Suprapubic skin (tissue), 4 donors: Measurements from ENCODE around the gene FRMD4A.

Source experiments
- CTCF ChIP-seq, 2 donors: fragments of 200-600 bp in 1 of 2; fragments of 450-650 bp in 1 of 2; sonication (generic) in 1 of 2; IDR thresholded peaks; one replicate each; pipeline ENCODE4 v1.5.1; 2016 to 2019; ENCODE audit warnings: antibody characterized with exemption in 2 of 2, mild to moderate bottlenecking in 1 of 2, moderate library complexity in 1 of 2
- EP300 ChIP-seq: sonication (generic); formaldehyde crosslinking; IDR thresholded peaks from one replicate; pipeline ENCODE4 v1.6.1; 2017; ENCODE audit warnings: antibody characterized with exemption
- POLR2A ChIP-seq, 2 donors: fragments of 450-650 bp; IDR thresholded peaks; one replicate each; pipeline ENCODE4 v1.6.1; 2017; ENCODE audit warnings: antibody characterized with exemption in 2 of 2, mild to moderate bottlenecking in 2 of 2, moderate library complexity in 2 of 2
- POLR2AphosphoS5 ChIP-seq, 3 donors: sonication (generic); formaldehyde crosslinking; IDR thresholded peaks; one replicate each; pipeline ENCODE4 v1.6.1; 2017; ENCODE audit warnings: antibody characterized with exemption in 3 of 3

GRCh38 chr10:14068601-14069250, 262.0 kb downstream of the FRMD4A start:
- TF ChIP-seq CTCF (IDR thresholded peaks at IDR 0.05) (no peak), EP300 (no peak), POLR2A (IDR thresholded peaks at IDR 0.05) (no peak), POLR2AphosphoS5 (IDR thresholded peaks at IDR 0.05) (no peak)
